SK-N-SH treated with all-trans-retinoic acid at 6 μM for 48 hours (cell line): ENCODE data around the gene GFRA1.

Source experiments
- ARNTL ChIP-seq: fragments of 450-650 bp; formaldehyde crosslinking; IDR thresholded peaks from 2 replicates; pipeline ENCODE4 v1.5.0; 2020; ENCODE audit warnings: low read depth, mild to moderate bottlenecking, moderate library complexity, borderline replicate concordance
- BACH2 ChIP-seq: fragments of 250-450 bp; sonication (Bioruptor Pico); IDR thresholded peaks from 2 replicates; pipeline ENCODE4 v1.9.0; 2021; ENCODE audit warnings: mild to moderate bottlenecking, borderline replicate concordance
- CSDC2 ChIP-seq: fragments of 250-450 bp; sonication (Bioruptor Pico); IDR thresholded peaks from 2 replicates; pipeline ENCODE4 v1.5.0; 2020; ENCODE audit warnings: mild to moderate bottlenecking, moderate library complexity
- OSR1 ChIP-seq: fragments of 250-450 bp; sonication (Bioruptor Pico); IDR thresholded peaks from 2 replicates; pipeline ENCODE4 v1.8.0; 2022; ENCODE audit warnings: moderate library complexity, mild to moderate bottlenecking, inconsistent platforms
- PPARA ChIP-seq: fragments of 250-450 bp; sonication (Bioruptor Pico); IDR thresholded peaks from 2 replicates; pipeline ENCODE4 v1.5.0; 2020; ENCODE audit warnings: mild to moderate bottlenecking, borderline replicate concordance
- RARB ChIP-seq: fragments of 250-450 bp; sonication (Bioruptor Pico); IDR thresholded peaks from 2 replicates; pipeline ENCODE4 v1.8.0; 2021; ENCODE audit warnings: mild to moderate bottlenecking, moderate library complexity
- SNAI2 ChIP-seq: fragments of 250-450 bp; sonication (Bioruptor Pico); IDR thresholded peaks from 2 replicates; pipeline ENCODE4 v1.5.0; 2020; ENCODE audit warnings: mild to moderate bottlenecking, moderate library complexity
- ZFP3 ChIP-seq: fragments of 250-450 bp; sonication (Bioruptor Pico); IDR thresholded peaks from 2 replicates; pipeline ENCODE4 v1.5.0; 2020; ENCODE audit warnings: mild to moderate bottlenecking, moderate library complexity
- ZNF565 ChIP-seq: fragments of 450-650 bp; formaldehyde crosslinking; conservative IDR thresholded peaks from 2 replicates; pipeline ENCODE4 v1.5.0; 2020; ENCODE audit warnings: low read depth, mild to moderate bottlenecking, moderate library complexity
- TF ChIP-seq, protein P1 (sequence below): fragments of 250-450 bp; sonication (Bioruptor Pico); IDR thresholded peaks from 2 replicates; pipeline ENCODE4 v1.8.0; 2020; ENCODE audit warnings: mild to moderate bottlenecking, moderate library complexity, borderline replicate concordance
- TF ChIP-seq, protein P2 (sequence below): fragments of 250-450 bp; sonication (Bioruptor Pico); IDR thresholded peaks from 2 replicates; pipeline ENCODE4 v1.5.1; 2020; ENCODE audit warnings: low read depth, mild to moderate bottlenecking, moderate library complexity
- TF ChIP-seq, protein P3 (sequence below): fragments of 250-450 bp; sonication (Bioruptor Pico); IDR thresholded peaks from 2 replicates; pipeline ENCODE4 v1.5.0; 2020; ENCODE audit warnings: mild to moderate bottlenecking, moderate library complexity

DNA sequence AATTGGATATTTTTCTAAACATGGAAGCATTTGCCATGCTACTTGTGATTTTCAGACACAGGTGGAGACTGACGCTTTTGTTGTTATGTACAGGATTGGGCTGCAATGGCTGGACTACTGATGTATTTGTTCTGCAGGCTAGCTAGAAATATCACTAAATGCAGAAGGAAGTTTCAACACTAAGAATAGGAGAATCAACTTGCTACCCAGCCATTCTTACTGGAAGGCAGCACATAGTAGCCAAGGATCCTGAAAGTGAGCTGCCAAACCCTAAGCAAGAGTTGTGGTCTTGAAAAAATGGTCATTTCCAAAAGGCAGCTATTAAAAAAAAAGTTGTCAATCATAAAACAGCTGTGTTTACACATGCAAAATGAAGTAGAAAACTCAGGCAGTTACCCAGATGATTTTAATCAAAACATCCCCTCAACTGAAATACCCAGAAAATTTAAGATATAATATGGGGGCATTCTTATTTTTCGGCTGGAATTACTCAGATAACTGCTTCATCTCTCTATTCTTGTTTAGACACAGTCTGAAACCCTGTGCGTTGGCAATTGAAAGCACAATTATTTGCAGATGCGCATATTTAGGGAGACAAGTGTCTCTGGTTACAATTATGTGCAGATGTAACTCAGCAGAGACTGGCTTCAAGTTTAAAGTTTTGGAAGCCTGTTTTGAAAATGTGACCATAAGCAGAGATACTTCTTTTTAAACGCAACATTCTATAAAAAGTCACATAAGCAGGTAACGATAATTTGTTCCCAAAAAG, 31.2 kb downstream of the GFRA1 start:
- TF ChIP-seq ARNTL (CRISPR knock-in tag) (no peak), OSR1 (CRISPR knock-in tag) (no peak), BACH2 (CRISPR knock-in tag) (no peak), CSDC2 (CRISPR knock-in tag) (no peak), PPARA (CRISPR knock-in tag) (no peak), RARB (CRISPR knock-in tag) (no peak), ZFP3 (CRISPR knock-in tag) (no peak), ZNF565 (CRISPR knock-in tag) (no peak), SNAI2 (no peak)
- TF ChIP-seq, protein P1, sequence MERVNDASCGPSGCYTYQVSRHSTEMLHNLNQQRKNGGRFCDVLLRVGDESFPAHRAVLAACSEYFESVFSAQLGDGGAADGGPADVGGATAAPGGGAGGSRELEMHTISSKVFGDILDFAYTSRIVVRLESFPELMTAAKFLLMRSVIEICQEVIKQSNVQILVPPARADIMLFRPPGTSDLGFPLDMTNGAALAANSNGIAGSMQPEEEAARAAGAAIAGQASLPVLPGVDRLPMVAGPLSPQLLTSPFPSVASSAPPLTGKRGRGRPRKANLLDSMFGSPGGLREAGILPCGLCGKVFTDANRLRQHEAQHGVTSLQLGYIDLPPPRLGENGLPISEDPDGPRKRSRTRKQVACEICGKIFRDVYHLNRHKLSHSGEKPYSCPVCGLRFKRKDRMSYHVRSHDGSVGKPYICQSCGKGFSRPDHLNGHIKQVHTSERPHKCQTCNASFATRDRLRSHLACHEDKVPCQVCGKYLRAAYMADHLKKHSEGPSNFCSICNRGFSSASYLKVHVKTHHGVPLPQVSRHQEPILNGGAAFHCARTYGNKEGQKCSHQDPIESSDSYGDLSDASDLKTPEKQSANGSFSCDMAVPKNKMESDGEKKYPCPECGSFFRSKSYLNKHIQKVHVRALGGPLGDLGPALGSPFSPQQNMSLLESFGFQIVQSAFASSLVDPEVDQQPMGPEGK, result no peak
- TF ChIP-seq, protein P2, sequence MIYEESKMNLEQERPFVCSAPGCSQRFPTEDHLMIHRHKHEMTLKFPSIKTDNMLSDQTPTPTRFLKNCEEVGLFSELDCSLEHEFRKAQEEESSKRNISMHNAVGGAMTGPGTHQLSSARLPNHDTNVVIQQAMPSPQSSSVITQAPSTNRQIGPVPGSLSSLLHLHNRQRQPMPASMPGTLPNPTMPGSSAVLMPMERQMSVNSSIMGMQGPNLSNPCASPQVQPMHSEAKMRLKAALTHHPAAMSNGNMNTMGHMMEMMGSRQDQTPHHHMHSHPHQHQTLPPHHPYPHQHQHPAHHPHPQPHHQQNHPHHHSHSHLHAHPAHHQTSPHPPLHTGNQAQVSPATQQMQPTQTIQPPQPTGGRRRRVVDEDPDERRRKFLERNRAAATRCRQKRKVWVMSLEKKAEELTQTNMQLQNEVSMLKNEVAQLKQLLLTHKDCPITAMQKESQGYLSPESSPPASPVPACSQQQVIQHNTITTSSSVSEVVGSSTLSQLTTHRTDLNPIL, result no peak
- TF ChIP-seq, protein P3, sequence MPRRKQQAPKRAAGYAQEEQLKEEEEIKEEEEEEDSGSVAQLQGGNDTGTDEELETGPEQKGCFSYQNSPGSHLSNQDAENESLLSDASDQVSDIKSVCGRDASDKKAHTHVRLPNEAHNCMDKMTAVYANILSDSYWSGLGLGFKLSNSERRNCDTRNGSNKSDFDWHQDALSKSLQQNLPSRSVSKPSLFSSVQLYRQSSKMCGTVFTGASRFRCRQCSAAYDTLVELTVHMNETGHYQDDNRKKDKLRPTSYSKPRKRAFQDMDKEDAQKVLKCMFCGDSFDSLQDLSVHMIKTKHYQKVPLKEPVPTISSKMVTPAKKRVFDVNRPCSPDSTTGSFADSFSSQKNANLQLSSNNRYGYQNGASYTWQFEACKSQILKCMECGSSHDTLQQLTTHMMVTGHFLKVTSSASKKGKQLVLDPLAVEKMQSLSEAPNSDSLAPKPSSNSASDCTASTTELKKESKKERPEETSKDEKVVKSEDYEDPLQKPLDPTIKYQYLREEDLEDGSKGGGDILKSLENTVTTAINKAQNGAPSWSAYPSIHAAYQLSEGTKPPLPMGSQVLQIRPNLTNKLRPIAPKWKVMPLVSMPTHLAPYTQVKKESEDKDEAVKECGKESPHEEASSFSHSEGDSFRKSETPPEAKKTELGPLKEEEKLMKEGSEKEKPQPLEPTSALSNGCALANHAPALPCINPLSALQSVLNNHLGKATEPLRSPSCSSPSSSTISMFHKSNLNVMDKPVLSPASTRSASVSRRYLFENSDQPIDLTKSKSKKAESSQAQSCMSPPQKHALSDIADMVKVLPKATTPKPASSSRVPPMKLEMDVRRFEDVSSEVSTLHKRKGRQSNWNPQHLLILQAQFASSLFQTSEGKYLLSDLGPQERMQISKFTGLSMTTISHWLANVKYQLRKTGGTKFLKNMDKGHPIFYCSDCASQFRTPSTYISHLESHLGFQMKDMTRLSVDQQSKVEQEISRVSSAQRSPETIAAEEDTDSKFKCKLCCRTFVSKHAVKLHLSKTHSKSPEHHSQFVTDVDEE, result no peak
